Measurements from ENCODE around the gene GPR21.

GPR21 gene

GRCh38 chr9:123063896-123064295 is 30.4 kb downstream of the GPR21 start:
- DNase-seq (ENCODE audit: low read depth), result no peak

- no peak for DNase-seq (ENCODE audit: low read depth)
Measured at GRCh38 chr9:123064716-123065115, 31.2 kb downstream of the GPR21 start.

- peak; percentile 34 for DNase-seq (ENCODE audit: low read depth)
Measured at GRCh38 chr9:123065196-123065595, 31.7 kb downstream of the GPR21 start.

DNA sequence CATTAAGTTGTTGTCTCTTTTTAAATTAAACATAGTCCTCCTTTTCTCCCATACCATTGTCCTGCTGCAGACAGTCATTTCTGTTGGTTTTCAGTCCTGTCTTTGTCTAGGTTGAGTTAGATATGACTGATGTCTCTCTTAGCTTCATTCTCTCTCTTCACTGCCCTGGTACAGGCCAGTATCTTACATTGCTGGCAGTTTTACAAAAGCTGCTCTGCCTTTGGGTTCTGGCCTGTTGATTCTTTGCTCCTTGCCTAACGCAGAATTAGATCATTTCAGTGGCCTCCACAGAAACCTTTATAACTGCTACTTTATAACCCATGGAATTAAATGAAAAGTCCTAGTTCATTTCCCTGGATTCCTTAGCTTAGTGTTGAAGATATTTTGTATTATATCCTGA is 33.7 kb downstream of the GPR21 start:
- DNase-seq (ENCODE audit: low read depth), result no peak

DNA sequence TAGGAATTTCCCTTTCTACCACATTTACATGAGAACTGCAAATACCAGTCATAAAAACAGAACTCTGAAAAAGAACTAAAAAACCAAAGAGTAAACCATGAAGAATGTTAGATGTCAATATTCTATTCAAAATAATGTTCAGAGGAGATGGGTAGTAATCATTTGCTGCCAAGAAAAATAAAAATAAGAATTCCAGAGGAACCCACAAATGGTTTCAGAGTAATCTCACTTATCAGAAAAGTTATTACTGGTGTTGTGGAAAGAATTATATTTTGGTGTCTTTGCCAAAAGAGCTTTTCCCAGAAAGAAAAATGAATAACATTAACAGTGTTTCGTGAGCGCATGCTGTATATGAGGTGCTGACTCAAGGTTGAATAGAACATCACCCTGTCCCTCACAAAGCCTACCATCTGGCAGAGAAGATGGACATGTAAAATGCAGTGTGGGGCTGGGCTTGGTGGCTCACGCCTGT is 35.6 kb downstream of the GPR21 start:
- DNase-seq (ENCODE audit: low read depth), result peak; percentile 72

DNA sequence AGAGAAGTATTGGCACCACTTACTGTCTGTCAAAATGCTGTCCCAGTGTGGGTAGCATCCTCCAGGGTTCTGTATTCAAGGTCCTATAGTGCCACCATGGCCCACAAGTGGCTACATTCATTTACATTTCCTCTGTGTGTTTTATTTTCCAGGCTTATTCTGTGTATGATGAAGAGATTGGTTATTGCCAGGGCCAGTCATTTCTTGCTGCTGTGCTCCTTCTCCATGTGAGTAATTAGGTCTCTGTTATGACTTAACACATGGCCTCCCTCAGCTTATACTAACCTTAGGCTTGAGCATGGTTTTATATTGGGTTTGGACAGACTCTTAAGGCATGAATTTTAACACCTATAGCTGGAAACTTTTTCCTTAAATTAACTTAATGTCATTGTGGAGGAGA is 36.7 kb downstream of the GPR21 start:
- no peak for DNase-seq (ENCODE audit: low read depth)

DNA sequence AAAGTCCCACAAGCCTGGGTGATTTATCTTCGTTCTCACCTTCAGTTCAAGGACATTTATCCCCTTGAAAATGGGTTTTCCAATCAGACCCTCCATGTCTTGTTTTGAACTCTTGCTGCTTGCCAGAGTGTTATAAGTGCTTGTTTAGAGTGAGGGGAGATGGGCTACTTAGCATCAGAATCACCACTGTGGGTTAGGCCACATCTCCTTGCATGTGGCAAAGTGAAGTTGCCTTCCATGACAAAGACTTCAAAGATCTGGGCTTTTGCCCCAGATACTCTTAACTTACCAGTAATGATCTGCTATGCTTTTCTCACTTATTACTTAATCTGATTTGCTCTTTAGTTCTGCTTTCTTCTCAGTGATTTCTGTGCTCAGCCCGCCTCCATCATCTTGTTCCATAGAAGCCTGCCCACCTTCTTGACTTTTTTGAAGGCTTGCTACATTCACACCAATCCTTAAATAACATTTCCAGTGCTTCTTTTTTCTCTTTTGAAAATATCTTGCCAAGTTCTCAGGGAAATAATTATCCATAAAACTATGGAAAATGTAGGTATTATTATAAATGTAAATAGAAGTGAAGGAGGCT is 39.0 kb downstream of the GPR21 start:
- DNase-seq (ENCODE audit: low read depth), result no peak

DNA sequence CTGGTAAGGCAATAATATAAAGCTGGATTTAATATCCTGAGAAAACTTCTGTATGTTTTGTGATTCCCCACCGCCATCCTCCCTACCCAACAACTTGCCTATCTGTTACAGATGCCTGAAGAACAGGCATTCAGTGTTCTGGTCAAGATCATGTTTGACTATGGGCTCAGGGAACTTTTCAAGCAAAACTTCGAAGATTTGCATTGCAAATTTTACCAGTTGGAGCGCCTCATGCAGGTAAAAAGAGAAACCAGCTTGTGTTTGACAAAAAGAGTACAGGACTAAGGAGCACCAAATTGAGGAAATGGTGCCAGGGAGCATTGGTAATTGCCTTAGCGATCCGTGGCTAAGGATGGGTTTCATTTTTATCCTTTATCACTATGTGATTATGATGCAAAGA is 40.0 kb downstream of the GPR21 start:
- no peak for DNase-seq (ENCODE audit: low read depth)

DNA sequence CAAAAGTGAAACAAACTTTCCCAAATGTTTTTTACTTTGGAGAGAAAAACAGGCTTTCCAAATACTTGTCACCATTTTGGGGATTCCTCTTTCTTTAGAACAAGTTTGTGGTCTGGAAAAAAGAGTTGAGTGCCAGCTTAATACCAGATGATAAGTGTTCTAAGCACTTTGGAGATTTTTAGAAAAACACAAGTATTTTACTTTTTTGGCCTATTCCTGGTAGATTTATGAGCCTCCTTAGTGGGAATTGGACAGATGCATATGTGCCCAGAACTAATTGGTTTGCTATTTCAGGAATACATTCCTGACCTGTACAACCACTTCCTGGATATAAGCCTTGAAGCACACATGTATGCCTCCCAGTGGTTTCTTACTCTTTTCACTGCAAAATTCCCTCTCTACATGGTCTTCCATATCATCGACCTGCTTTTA is 40.5 kb downstream of the GPR21 start:
- peak; percentile 35 for DNase-seq (ENCODE audit: low read depth)

- DNase-seq (ENCODE audit: low read depth), result no peak
Measured at GRCh38 chr9:123074628-123075027, 41.2 kb downstream of the GPR21 start.

- no peak for DNase-seq (ENCODE audit: low read depth)
Measured at GRCh38 chr9:123080444-123080843, 47.0 kb downstream of the GPR21 start.

DNA sequence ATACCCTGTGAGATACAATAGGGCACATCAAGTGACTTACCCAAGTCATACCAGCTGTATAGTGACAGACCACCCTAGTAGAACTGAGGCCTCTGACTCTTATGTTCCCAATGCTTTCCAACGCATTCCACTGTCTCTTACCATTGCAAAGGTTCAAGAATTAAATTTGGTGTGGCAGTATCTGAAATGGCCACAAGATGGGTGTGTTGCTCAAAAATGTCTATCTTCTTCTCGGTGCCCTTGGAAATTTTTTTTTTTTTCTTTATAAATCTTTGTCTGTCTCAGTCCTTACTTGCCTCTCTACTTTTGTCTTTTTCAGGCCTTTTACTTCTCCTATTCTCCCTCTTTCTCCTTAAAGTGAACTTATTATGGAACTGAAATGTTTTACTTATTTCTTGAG is 48.4 kb downstream of the GPR21 start:
- DNase-seq (ENCODE audit: low read depth), result no peak

DNA sequence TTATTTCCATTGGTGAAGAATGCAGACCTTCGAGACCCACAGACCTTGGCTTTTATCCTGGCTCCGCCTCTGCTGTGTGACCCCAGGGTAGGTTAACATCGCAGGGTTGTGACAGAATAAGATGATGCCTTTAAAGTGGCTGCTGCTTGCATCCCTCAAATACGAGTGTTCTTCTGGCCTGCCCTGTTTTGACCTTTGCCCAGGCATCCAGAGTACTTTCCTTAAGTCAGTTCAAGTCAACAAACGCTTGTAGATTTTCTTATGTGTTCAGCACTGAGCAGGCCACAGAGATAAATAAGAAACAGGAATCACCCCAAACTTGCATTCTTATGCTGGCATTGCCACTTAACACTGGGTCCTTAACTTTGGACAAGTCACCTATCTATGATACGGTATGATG is 50.2 kb downstream of the GPR21 start:
- DNase-seq (ENCODE audit: low read depth), result no peak

- no peak for DNase-seq (ENCODE audit: low read depth)
Measured at GRCh38 chr9:123084256-123084655, 50.8 kb downstream of the GPR21 start.
